Measurements from ENCODE around the gene CENATAC.
A peak's percentile ranks its signal among the peaks of the same experiment; 100 is the strongest.

Gene CENATAC

GRCh38 chr11:119018074-119018938 lies 20.4 kb downstream of the CENATAC start, which contains the start of the genes RPS25 and TRAPPC4:
RPS25 (minus strand) TSS chr11:119018343; CDS start chr11:119018284, 59 bp downstream.
TRAPPC4 (plus strand) TSS chr11:119018766; CDS start chr11:119018796, 30 bp downstream.
- no peaks in the 10 kb centered on the region for H3K9me2 ChIP-seq (ENCODE audit: low read depth, low read length)
- peaks cover 74% of the 10 kb centered on the region for H3K36me3 ChIP-seq (ENCODE audit: insufficient read depth, low read length)
- H3K9ac ChIP-seq (ENCODE audit: low read length) = peak within 1 kb of the TSS; percentile 97
- peak within 1 kb of the TSS; percentile 98 for H3K4me3 ChIP-seq (ENCODE audit: low read depth, low read length, poor library complexity, severe bottlenecking)
- peaks cover 22% of the 10 kb centered on the region for H3K4me1 ChIP-seq (ENCODE audit: insufficient read depth, low read length, severe bottlenecking)
- H3F3A ChIP-seq (ENCODE audit: insufficient read depth, low read length) = peaks cover 3% of the 10 kb centered on the region; the same call in 1 of the 2 replicates
- H3K9me3 ChIP-seq (ENCODE audit: low read length) = no peaks in the 10 kb centered on the region
- H3K27ac ChIP-seq (ENCODE audit: low read depth, low read length, poor library complexity, severe bottlenecking) = peak within 1 kb of the TSS; percentile 96
- H3K27me3 ChIP-seq (ENCODE audit: insufficient read depth, low read length) = no peaks in the 10 kb centered on the region
- H3K79me2 ChIP-seq (ENCODE audit: insufficient read depth, low read length) = peaks cover 32% of the 10 kb centered on the region
- TF ChIP-seq EZH2 (IDR thresholded peaks at IDR 0.05; ENCODE audit: borderline replicate concordance, low read length) (no peak), CTCF (IDR thresholded peaks at IDR 0.05; ENCODE audit: low read length) (no peak)
- H4K20me1 ChIP-seq (ENCODE audit: insufficient read depth, low read length) = no peaks in the 10 kb centered on the region
- no peak within 1 kb of the TSS for H2AFZ ChIP-seq (ENCODE audit: low read length)
- H3K4me2 ChIP-seq (ENCODE audit: low read length) = peak within 1 kb of the TSS; percentile 73

- TF ChIP-seq CTCF (IDR thresholded peaks at IDR 0.05; ENCODE audit: low read length) (no peak), EZH2 (IDR thresholded peaks at IDR 0.05; ENCODE audit: borderline replicate concordance, low read length) (no peak)
- no peaks in the 10 kb centered on the region for H3K9me3 ChIP-seq (ENCODE audit: low read length)
- H3K79me2 ChIP-seq (ENCODE audit: insufficient read depth, low read length) = peaks cover 32% of the 10 kb centered on the region
- H2AFZ ChIP-seq (ENCODE audit: low read length) = no peak overlapping the region
- H3K27me3 ChIP-seq (ENCODE audit: insufficient read depth, low read length) = no peaks in the 10 kb centered on the region
- H3K4me3 ChIP-seq (ENCODE audit: low read depth, low read length, poor library complexity, severe bottlenecking) = peak overlapping the region; percentile 98
- H3K9me2 ChIP-seq (ENCODE audit: low read depth, low read length) = no peaks in the 10 kb centered on the region
- no peaks in the 10 kb centered on the region for H4K20me1 ChIP-seq (ENCODE audit: insufficient read depth, low read length)
- H3K27ac ChIP-seq (ENCODE audit: low read depth, low read length, poor library complexity, severe bottlenecking) = no peak overlapping the region
- H3K4me1 ChIP-seq (ENCODE audit: insufficient read depth, low read length, severe bottlenecking) = peaks cover 22% of the 10 kb centered on the region
- peak overlapping the region; percentile 97 for H3K9ac ChIP-seq (ENCODE audit: low read length)
- peaks cover 75% of the 10 kb centered on the region for H3K36me3 ChIP-seq (ENCODE audit: insufficient read depth, low read length)
- no peaks in the 10 kb centered on the region for H3F3A ChIP-seq (ENCODE audit: insufficient read depth, low read length)
- H3K4me2 ChIP-seq (ENCODE audit: low read length) = peak overlapping the region; percentile 73
These were observed 22.1 kb downstream of the CENATAC start for GRCh38 chr11:119019996-119020395.

- Histone ChIP-seq H3K9me2 (ENCODE audit: low read depth, low read length) (no peaks in the 10 kb centered on the region), H3K4me1 (ENCODE audit: insufficient read depth, low read length, severe bottlenecking) (peaks cover 19% of the 10 kb centered on the region), H3F3A (ENCODE audit: insufficient read depth, low read length) (no peaks in the 10 kb centered on the region), H3K9me3 (ENCODE audit: low read length) (no peaks in the 10 kb centered on the region), H3K36me3 (ENCODE audit: insufficient read depth, low read length) (peaks cover 74% of the 10 kb centered on the region), H3K9ac (ENCODE audit: low read length) (no peak overlapping the region), H3K4me2 (ENCODE audit: low read length) (no peak overlapping the region), H3K27me3 (ENCODE audit: insufficient read depth, low read length) (no peaks in the 10 kb centered on the region), H2AFZ (ENCODE audit: low read length) (no peak overlapping the region), H3K4me3 (ENCODE audit: low read depth, low read length, poor library complexity, severe bottlenecking) (no peak overlapping the region), H3K79me2 (ENCODE audit: insufficient read depth, low read length) (peaks cover 27% of the 10 kb centered on the region), H4K20me1 (ENCODE audit: insufficient read depth, low read length) (no peaks in the 10 kb centered on the region), H3K27ac (ENCODE audit: low read depth, low read length, poor library complexity, severe bottlenecking) (no peak overlapping the region)
- TF ChIP-seq EZH2 (IDR thresholded peaks at IDR 0.05; ENCODE audit: borderline replicate concordance, low read length) (no peak), CTCF (IDR thresholded peaks at IDR 0.05; ENCODE audit: low read length) (no peak)
These were observed 23.7 kb downstream of the CENATAC start for GRCh38 chr11:119021631-119022030.
